PC-3 (cell line): Measurements from ENCODE around the gene TUBD1. TPM values are rescaled to one million over a fixed set of nuclear protein-coding genes. Genes with fewer than 3 reads are reported as not detected.
"Not testable (repeated sequence)": the region's sequence is repeated elsewhere in the genome, so short reads cannot be mapped to it uniquely, and the experiment has no call there.

Experiments used
- ATAC-seq: fragments of 200-7000 bp; cut with Tn5 transposase; 2 replicates; pipeline ENCODE4 v1.9.1; 2020; ENCODE audit warnings: mild to moderate bottlenecking, moderate library complexity
- BruUV-seq: library from RNA; stranded (reverse); fragments of 400-500 nt; replicated peaks from 2 replicates; lab custom pipeline; 2021; lab: Mats Ljungman, UMichigan
- CTCF ChIA-PET: fragments of 300-600 bp; sonication (Branson Sonifier 250); formaldehyde crosslinking; loops from one replicate; lab custom pipeline; 2022; ENCODE audit warnings: antibody characterized with exemption; lab: Charles Lee
- POLR2A ChIA-PET: fragments of 300-600 bp; sonication (Branson Sonifier 250); formaldehyde crosslinking; loops from one replicate; lab custom pipeline; 2022; ENCODE audit warnings: antibody characterized with exemption; ENCODE audit not compliant: unreplicated experiment; lab: Charles Lee
- DNase-seq: peaks from one replicate; pipeline ENCODE4 v3.0.0-alpha.2; 2015
- H2AFZ ChIP-seq: fragments of 300-600 bp; sonication (generic); 2 replicates; pipeline ENCODE4 v1.6.0; 2016; ENCODE audit warnings: antibody characterized with exemption, low read length
- H3F3A ChIP-seq: fragments of 300-600 bp; sonication (generic); one replicate; pipeline ENCODE4 v1.6.0; 2017; ENCODE audit warnings: antibody characterized with exemption, low read length, control low read depth, mild to moderate bottlenecking; ENCODE audit not compliant: unreplicated experiment
- H3K27ac ChIP-seq: fragments of 300-600 bp; sonication (generic); 2 replicates; pipeline ENCODE4 v1.5.1; 2016; ENCODE audit warnings: mild to moderate bottlenecking, low read length
- H3K27me3 ChIP-seq: fragments of 300-600 bp; sonication (generic); 2 replicates; pipeline ENCODE4 v1.6.1; 2016; ENCODE audit warnings: low read length, mixed read lengths
- H3K36me3 ChIP-seq: fragments of 300-600 bp; sonication (generic); 2 replicates; pipeline ENCODE4 v1.6.1; 2016; ENCODE audit warnings: low read depth, mixed run types, low read length, mixed read lengths
- H3K4me1 ChIP-seq: fragments of 300-600 bp; sonication (generic); 2 replicates; pipeline ENCODE4 v1.5.1; 2016; ENCODE audit warnings: low read length; ENCODE audit not compliant: insufficient read depth
- H3K4me2 ChIP-seq: fragments of 300-600 bp; sonication (generic); 2 replicates; pipeline ENCODE4 v1.6.0; 2016; ENCODE audit warnings: low read length
- H3K4me3 ChIP-seq: fragments of 300-600 bp; sonication (generic); 2 replicates; pipeline ENCODE4 v1.5.1; 2016; ENCODE audit warnings: mild to moderate bottlenecking, low read length, mixed read lengths
- H3K79me2 ChIP-seq: fragments of 300-600 bp; sonication (generic); 2 replicates; pipeline ENCODE4 v1.6.1; 2017; ENCODE audit warnings: low read length, mixed read lengths
- H3K9ac ChIP-seq: fragments of 300-600 bp; sonication (generic); 2 replicates; pipeline ENCODE4 v1.6.0; 2016; ENCODE audit warnings: mild to moderate bottlenecking, low read length
- H3K9me2 ChIP-seq: fragments of 300-600 bp; sonication (generic); replicated peaks from 2 replicates; pipeline ENCODE4 v1.6.1; 2016; ENCODE audit warnings: mixed run types, low read length, mixed read lengths
- H3K9me3 ChIP-seq: fragments of 300-600 bp; sonication (generic); 2 replicates; pipeline ENCODE4 v1.6.1; 2016; ENCODE audit warnings: low read length, mixed read lengths
- H4K20me1 ChIP-seq: fragments of 300-600 bp; sonication (generic); 2 replicates; pipeline ENCODE4 v1.6.1; 2016; ENCODE audit warnings: low read length, mixed read lengths
- EZH2 ChIP-seq: fragments of 300-600 bp; sonication (generic); IDR thresholded peaks from one replicate; pipeline ENCODE4 v1.6.1; 2017; ENCODE audit warnings: antibody characterized with exemption, mild to moderate bottlenecking, low read length; ENCODE audit not compliant: unreplicated experiment
- EZH2phosphoT487 ChIP-seq: fragments of 300-600 bp; sonication (generic); IDR thresholded peaks from 2 replicates; pipeline ENCODE4 v1.6.1; 2018; ENCODE audit warnings: mild to moderate bottlenecking, antibody characterized with exemption, low read length, borderline replicate concordance
- intact Hi-C: fragments of 100-400 bp; cut with micrococcal nuclease; formaldehyde crosslinking; loops from 2 replicates; pipeline ENCODE4 v1.9.0; 2023
- total RNA-seq: library from RNA; depleted of rRNA; stranded (reverse); fragments of >200 nt; gene quantifications from 2 replicates; pipeline ENCODE4 v1.2.3, GENCODE V29; 2014
- TF ChIP-seq, protein P1 (sequence below): fragments of 300-600 bp; sonication (generic); conservative IDR thresholded peaks from 2 replicates; pipeline ENCODE4 v1.5.1; 2017; ENCODE audit warnings: antibody characterized with exemption, low read depth, mild to moderate bottlenecking, low read length

The TUBD1 gene
- total RNA-seq, 1 experiment from 2014 or later: 8.2 TPM

DNA sequence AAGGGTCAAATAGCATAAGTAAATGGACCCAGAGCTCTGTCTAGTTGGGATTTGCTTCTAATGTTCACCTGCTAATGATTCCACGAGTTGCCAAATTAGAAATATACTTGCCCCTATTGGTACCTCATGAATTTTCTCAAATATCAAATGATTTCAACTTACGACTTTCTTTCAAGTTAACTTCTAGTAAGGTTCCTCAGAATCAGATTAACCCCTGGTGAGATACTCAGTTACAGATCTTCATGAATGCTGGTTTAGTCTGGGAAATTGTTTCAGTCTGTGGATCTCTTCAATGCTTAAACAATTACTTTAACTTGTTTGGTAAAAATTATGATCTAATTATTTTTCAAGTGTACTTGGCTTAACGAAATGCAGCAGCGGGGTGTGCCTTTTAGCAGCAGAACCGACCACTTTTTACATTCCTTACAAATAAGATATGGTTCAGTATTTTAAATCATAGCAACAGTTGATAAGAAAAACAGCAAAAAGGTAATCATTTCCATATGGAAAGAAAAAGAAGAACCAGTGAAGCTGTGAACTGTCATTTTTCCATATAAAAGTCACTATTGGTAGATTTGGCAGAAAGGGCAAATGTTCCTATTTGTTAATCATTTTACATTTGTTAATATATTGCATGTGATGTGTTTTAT is 34.5 kb downstream of the TUBD1 start:
- Histone ChIP-seq H3K4me2 (no peak overlapping the region), H3K9me2 (no peaks in the 10 kb centered on the region), H3K27ac (peak overlapping the region; percentile 92), H3K4me3 (no peak overlapping the region), H3K9me3 (no peaks in the 10 kb centered on the region), H3K36me3 (no peaks in the 10 kb centered on the region), H2AFZ (no peak overlapping the region), H3K4me1 (peaks cover 54% of the 10 kb centered on the region), H3K79me2 (peaks cover 20% of the 10 kb centered on the region), H3K27me3 (no peaks in the 10 kb centered on the region), H3F3A (peaks cover 7% of the 10 kb centered on the region), H3K9ac (0 out of 2 replicates have a peak overlapping the region, but pooled peaks have one; percentile 14), H4K20me1 (no peaks in the 10 kb centered on the region)
- intact Hi-C loops: loop anchor here (2.0 kb wide), 1 partner anchor 337 kb away; no protein-coding TSS in a partner anchor
- no TSS peak for BruUV-seq
- TF ChIP-seq, protein P1, sequence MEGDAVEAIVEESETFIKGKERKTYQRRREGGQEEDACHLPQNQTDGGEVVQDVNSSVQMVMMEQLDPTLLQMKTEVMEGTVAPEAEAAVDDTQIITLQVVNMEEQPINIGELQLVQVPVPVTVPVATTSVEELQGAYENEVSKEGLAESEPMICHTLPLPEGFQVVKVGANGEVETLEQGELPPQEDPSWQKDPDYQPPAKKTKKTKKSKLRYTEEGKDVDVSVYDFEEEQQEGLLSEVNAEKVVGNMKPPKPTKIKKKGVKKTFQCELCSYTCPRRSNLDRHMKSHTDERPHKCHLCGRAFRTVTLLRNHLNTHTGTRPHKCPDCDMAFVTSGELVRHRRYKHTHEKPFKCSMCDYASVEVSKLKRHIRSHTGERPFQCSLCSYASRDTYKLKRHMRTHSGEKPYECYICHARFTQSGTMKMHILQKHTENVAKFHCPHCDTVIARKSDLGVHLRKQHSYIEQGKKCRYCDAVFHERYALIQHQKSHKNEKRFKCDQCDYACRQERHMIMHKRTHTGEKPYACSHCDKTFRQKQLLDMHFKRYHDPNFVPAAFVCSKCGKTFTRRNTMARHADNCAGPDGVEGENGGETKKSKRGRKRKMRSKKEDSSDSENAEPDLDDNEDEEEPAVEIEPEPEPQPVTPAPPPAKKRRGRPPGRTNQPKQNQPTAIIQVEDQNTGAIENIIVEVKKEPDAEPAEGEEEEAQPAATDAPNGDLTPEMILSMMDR: no peak
- TF ChIP-seq EZH2phosphoT487: no peak
- no peak for TF ChIP-seq EZH2
- ChIA-PET CTCF (interaction anchor here (0.6 to 2.1 kb wide), 4 partner anchors 10 to 156 kb away, joined by 3 to 61 read pairs (median 27); no protein-coding TSS in a partner anchor), POLR2A (interaction anchor here (1.5 kb wide), 2 partner anchors 13 to 15 kb away, joined by 21 to 22 read pairs; no protein-coding TSS in a partner anchor)
- DNase-seq (no peak), ATAC-seq (no peak)

- ChIA-PET POLR2A (interaction anchor here (0.6 to 1.0 kb wide), 4 partner anchors 10 to 105 kb away, joined by 3 to 5 read pairs (median 4); no protein-coding TSS in a partner anchor), CTCF (interaction anchor here (0.8 kb wide), 1 partner anchor 110 kb away, joined by 4 read pairs; no protein-coding TSS in a partner anchor)
- no peaks in the 10 kb centered on the region for H3K9me2 ChIP-seq
- DNase-seq: peak; percentile 41
- H3K4me2 ChIP-seq: peak overlapping the region; percentile 16; the same call in 1 of the 2 replicates
- peaks cover 20% of the 10 kb centered on the region for H3K79me2 ChIP-seq
- H3K4me1 ChIP-seq: peaks cover 64% of the 10 kb centered on the region
- TF ChIP-seq EZH2 (no peak), EZH2phosphoT487 (no peak)
- TF ChIP-seq, protein P1: no peak
- H4K20me1 ChIP-seq: no peaks in the 10 kb centered on the region
- no peak for ATAC-seq
- peak overlapping the region; percentile 92 for H3K27ac ChIP-seq
- H3F3A ChIP-seq: peaks cover 7% of the 10 kb centered on the region
- H3K4me3 ChIP-seq: no peak overlapping the region
- no peaks in the 10 kb centered on the region for H3K9me3 ChIP-seq
- H3K36me3 ChIP-seq: no peaks in the 10 kb centered on the region
- intact Hi-C loops: no loop called here
- no peak overlapping the region for H2AFZ ChIP-seq
- H3K9ac ChIP-seq: peak overlapping the region; percentile 81
- H3K27me3 ChIP-seq: no peaks in the 10 kb centered on the region
- BruUV-seq: no TSS peak
Observed at GRCh38 chr17:59856859-59857794, 35.6 kb downstream of the TUBD1 start.

GRCh38 chr17:59853919-59854729 is 38.6 kb downstream of the TUBD1 start:
- H3K9me2 ChIP-seq, H3K36me3 ChIP-seq, H3F3A ChIP-seq, H4K20me1 ChIP-seq, H2AFZ ChIP-seq, ATAC-seq, H3K4me3 ChIP-seq, BruUV-seq, H3K27me3 ChIP-seq, DNase-seq, H3K9me3 ChIP-seq: not testable (repeated sequence)
- intact Hi-C loops: loop anchor here (1.0 to 2.0 kb wide), 4 partner anchors 9 to 147 kb away; partner anchors contain the start of genes PTRH2 and VMP1
- POLR2A ChIA-PET: interaction anchor here (0.6 to 1.1 kb wide), 8 partner anchors 11 to 652 kb away, joined by 3 to 46 read pairs (median 11); no protein-coding TSS in a partner anchor
- Histone ChIP-seq H3K79me2 (peaks cover 20% of the 10 kb centered on the region), H3K4me2 (peak overlapping the region; percentile 54), H3K27ac (peak overlapping the region; percentile 92), H3K4me1 (peaks cover 70% of the 10 kb centered on the region), H3K9ac (peak overlapping the region; percentile 81)
- CTCF ChIA-PET: interaction anchor here (0.6 to 1.2 kb wide), 7 partner anchors 9 to 224 kb away, joined by 4 to 18 read pairs (median 5); no protein-coding TSS in a partner anchor
